Measurements from ENCODE around the gene RABGAP1L.

RABGAP1L gene

DNA sequence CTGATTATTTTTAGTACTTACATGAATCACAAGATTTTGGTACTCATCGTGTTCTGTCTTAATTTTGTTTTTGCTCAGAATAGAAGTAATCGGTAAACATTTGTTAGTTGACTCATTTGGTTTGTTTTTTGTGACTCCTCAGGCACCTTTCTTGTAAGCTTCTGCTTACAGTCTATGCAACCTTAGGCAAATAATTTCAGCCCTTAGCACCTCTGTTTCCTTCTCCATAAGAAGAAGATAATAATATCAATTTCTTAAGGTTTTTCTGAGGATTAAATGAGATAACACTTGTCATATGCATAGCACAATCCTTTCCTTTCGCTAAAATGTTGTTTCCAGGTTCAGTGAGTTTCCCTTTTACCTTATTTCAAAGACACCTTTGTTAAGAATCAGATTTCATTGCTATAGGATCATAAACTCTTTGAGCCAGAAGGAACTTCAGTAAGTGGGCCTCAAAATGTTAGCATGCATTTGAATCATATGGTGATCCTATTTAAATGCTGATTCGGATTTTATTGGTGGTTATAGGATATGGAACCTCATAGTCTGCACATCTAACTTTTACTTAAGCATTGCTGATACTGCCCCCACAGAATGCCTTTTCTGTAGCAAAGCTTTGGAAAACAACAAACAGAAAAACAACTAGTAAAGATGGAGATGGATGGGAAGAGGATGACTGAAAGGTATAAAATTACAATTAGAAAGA is 567.7 kb downstream of the RABGAP1L start:
- DNase-seq: no peak

DNA sequence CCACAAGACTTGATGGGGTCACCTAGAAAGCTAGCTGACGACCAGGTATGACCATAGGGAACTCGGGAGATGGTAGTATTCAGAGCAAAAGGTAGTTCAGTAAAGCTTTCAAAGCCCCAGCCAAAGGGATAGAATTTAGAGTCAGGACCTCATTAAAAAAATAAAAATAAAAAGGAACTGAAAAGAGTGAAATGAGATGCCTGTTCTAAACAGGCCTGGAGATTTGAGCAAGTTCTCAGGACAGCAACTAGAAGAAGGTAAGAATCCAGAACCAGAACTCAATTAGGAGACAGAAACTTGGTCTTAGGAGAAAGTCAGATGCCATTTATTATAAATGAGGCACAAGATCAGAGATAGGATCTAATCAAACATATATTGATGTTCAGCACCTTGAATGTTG is 575.0 kb downstream of the RABGAP1L start:
- no peak for DNase-seq

DNA sequence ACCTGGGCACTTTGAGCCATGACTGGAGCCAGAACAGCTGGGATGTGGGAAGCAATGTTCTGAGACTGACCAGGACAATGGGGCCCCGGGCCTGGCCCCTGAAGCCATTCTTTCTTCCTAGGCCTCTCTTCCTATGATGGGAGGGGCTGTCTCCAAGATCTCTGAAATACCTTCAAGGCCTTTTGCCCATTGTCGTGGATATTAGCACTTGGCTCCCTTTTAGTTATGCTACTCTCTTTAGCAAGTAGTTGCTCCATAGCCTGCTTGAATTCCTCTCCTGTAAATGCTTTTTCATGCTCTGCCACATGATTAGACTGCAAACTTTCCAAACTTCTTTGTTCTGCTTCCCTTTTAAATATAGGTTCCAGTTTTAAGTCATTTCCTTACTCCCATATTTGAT is 577.5 kb downstream of the RABGAP1L start:
- no peak for DNase-seq

DNA sequence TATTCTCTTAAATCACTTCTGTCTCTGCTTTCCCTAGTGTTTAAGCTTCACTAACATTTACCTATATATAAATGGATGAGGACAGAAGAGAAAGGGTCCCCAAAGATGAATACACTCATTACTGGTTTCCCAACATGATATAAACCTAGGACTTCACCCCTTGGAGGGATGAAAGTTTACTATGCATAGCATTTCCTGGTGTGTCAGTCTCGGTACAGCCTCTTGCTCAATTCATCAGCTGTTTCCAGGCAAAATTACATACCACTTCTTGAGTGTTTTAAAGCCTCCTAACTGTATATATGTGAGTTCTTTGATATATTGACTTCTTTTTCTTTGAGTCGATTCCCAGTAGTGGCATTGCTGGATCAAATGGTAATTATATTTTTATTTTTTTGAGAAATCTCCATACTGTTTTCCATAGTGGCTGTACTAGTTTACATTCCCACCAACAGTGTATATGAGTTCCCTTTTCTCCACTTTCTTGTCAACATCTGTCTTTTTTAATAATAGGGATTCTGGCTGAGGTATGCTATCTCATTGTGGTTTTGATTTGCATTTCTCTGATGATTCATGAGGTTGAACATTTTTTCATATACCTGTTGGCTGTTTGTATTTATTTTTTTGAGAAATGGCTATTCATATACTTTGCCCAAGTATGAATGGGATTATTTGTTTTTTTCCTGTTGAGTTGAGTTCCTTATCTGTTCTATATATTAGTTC is 581.1 kb downstream of the RABGAP1L start:
- DNase-seq: no peak

DNA sequence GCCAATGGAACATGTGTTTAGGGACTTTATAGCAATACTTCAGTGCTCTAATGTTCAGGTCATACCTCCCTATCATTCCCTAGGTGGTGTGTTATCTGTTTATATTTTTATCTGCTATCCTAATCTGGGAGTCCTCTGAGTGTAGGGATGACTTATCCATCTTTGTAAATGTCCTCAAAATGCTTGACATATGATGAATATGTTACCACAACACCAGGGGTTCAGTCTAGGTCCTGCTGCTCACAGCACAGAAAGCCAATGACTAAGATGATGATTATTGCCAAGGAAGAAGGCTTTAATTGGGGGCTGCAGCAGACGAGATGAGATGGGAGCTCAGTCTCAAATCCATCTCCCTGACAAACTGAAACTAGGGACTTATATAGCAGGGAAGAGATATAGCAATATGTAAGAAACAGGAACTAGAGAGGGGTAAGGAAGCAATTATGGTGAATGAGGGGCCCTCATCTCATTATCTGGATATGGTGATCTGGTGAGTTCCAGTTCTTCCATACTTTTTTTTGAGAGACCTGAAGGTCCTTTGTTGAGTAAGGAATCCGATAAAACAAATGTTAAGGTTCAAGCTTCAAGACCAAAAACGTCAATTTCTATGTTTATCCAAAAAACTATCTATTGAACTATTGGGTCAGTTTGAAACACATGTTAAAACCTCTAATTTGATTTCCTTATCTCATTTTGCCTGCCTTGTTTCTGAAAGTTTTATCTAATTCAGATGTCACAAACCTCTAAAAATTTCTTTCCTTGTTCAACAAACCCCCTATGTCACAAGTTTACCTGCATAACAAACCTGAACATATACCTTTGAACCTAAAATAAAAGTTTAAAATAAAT is 583.7 kb downstream of the RABGAP1L start:
- no peak for DNase-seq

DNA sequence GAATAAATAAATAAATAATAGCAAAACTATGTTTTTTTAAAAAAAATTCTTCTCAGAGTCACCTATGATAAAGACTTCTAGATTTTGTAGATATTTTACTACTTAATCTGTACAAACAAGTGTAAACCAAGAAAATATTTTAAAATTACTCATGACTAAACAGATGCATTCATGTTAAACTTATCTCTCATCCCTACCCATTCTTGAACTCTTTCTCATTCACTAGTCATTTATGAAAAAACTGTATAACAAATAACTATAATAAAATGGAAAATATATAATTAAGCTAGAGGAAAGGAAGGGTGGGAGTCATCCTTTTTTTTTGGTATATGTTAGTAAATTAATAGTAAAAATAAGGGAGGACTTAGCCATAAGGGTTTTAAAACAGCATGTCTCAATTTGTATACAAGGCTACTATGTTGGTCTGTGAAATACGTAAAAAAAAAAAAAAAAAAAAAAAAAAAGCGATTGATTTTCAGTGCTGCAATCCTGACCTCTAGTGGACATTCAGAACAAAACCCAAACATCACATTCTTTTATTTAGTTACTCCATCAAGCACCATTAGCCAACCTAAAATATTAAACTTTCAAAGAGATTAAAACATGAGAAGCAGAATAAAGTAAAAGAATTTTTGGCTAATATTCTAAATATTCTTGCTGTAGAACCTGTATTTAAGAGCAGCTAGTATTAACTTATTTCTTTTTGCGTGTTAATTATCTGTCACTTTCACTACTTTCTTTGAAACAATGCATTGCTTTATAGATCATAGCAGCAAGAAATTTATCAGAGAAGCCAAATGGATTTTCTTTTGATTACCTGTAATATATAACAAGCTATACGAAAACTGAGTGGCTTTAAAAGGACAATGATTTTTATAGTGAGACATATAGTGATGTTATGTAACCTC is 584.6 kb downstream of the RABGAP1L start:
- DNase-seq: peak; percentile 55

DNA sequence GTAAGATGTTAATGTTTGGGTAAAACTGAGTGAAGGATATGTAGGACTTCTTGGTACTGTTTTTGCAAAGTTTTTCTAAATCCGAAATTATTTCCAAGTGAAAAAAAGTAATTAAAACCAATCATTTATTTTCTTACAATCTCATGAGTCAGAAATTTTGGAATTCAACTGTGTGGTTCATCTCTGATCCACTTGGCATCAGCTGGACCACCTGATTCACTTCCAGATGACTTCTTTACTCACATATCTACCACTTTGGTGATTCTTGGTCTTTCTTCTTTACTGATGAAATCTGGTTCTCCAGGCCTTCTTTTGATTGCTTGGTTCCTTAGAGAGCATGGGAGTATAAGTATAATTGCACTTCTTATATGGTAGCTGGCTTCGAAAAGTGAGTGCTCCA is 585.6 kb downstream of the RABGAP1L start:
- no peak for DNase-seq

DNA sequence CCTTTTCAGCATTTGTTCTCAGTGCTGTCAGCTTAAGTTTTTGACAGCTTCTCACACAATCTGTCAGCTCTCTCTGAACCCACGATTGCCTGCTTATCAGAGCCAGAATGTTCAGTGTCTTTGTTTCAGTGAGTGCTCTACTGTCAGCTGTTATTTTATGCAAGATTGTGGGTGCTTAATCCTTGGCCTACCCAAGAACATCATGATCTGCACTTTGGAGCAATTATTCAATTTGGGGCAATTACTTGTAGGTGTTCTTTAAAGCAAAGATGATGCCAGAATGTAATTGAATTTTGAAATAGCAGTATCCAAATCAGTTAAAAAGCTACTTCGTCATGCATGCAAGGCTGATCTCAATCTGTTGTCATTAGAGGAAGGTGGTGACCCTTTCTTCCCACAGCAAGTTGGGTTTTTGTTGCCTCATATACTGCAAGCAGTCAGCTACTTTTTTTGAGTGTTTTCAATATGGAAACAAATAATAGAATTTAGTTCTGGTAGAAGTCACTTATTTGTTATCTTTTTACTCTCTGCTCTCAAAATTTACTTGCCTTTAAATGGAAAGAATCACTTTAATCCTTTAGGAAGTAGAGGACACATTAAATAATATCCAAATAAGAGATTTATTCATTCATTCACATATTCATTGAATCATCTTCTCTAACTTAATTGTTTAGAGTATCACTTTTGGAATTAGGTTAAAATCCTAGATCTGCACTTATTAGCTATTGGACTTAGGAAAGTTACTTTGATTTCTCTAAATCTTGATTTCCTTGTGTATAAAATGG is 586.9 kb downstream of the RABGAP1L start:
- peak; percentile 73 for DNase-seq

DNA sequence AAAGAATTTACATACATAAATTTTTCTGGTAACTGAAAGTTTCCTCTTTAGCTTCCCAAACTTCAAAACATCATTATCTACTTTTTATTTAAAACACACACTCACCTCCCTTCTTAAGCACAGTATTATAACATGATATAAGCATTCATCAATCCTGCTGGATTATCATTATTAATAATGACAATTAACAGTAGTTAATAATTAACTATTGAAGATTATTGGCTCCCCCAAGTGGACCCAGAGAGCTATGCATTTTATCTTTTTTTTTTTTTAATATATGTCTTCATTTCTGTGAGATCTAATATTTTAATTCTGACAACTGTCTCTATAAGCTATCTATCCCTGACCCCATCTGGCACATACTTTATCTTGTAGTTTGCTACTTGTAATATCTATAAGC is 588.3 kb downstream of the RABGAP1L start:
- DNase-seq: no peak

DNA sequence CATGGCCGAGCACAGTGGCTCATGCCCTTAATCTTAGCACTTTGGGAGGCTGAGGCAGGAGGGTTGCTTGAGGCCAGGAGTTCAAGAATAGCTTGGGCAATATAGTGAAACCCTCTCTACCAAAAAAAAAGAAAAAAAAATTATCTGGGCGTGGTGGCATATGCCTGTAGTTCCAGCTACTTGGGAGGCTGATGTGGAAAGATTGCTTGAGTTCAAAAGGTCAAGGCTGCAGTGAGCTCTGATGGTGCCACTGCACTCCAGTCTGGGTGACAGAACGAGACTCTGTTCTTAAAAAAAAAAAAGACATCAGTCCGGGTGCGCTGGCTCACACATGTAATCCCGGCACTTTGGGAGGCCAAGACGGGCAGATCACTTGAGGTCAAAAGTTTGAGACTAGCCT is 589.3 kb downstream of the RABGAP1L start:
- no peak for DNase-seq

DNA sequence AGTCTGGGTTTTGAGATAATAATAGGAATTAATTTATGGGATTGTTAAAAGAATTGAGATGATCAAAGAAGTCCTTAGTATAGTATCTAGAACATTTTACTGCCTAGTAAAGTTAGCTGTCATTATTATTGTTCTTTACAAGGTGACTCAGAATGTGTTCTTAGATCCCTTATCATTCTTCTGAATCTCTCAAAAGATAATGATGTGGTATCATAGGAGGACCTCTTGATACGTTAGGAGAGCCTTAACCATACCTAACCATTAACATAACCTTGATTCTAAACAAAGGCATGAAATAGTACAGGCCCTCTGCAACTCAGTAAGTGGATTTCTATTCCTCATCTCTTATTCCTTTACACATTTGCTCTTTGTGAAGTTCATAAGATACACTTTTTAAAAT is 593.8 kb downstream of the RABGAP1L start:
- DNase-seq: no peak

DNA sequence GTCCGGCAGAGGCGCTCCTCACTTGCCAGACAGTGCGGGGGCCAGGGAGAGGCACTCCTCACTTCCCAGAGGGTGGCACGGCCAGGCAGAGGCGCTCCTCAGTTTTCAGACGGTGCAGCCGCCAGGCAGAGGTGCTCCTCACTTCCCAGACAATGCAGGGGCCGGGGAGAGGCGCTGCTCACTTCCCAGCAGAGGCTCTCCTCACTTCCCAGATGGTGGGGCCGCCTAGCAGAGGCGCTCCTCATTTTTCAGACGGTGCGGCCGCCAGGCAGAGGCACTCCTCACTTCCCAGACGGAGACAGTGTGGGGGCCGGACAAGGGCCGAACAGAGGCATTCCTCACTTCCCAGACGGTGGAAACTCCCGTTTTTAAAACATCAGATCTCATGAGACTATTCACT is 602.0 kb downstream of the RABGAP1L start:
- DNase-seq: no peak

DNA sequence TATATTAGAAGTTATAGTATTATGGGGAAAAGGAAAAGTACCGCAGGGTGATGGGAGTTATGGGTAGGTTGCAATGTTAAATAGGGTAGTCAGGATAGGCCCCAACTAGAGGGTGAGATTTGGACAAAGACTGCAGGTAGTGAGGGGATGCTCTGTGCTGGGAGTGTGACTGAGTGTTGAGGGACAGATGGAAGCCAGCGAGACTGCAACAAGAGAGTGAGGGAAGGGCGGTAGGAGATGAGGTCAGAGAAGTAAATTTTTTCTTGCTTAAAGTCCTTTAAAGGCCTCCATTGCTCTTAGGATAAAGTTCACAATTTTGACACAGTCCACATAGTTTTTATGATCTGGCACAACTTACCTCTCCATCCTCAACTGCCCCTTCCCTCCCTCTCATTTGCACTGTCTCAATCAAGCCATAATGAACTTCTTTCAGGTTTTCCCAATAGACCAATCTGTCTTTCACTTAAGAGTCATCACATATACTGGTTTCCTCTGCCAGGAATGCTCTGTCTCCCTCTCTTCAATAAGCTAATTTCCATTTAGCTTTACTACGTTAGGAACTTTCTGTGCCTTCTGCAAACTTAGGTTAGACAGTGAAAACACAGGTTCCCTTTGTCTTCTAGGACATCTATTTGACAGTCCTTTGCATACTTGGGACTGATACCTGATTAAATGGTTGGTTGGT is 602.7 kb downstream of the RABGAP1L start:
- no peak for DNase-seq

DNA sequence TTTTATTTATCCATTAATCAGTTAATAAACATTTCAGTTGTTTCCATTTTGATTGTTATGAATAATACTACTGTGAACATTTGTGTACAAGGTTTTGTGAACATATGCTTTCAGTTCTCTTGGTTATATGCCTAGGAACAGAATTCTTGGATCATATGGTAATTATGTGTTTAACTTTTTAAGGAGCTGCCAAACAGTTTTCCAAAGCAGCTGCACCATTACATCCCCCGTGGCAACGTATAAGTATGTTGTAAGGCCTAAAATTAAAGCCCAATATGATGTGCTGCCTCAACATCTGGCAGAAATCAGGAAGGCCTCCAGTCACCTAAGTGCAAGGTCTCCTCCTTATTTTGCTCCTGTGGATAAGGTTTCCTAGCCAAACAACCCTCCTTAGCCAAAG is 604.9 kb downstream of the RABGAP1L start:
- DNase-seq: no peak

DNA sequence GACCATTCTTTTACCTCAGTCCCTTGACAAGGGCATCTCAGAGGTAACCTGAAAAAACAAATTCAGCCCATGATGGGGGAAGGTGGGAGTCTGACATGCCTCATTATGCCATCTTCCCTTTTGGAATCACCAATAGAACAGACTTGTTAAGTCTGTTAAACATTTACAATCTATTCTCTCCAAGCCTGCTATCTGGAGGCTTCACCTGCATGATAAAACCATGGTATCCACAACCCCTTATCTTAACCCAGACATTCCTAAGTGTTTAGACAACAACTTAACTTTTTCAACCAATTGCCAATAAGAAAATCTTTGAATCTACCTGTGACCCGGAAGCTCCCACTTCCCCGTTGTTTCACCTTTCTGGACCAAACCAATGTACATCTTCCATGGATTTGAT is 607.4 kb downstream of the RABGAP1L start:
- DNase-seq: no peak

DNA sequence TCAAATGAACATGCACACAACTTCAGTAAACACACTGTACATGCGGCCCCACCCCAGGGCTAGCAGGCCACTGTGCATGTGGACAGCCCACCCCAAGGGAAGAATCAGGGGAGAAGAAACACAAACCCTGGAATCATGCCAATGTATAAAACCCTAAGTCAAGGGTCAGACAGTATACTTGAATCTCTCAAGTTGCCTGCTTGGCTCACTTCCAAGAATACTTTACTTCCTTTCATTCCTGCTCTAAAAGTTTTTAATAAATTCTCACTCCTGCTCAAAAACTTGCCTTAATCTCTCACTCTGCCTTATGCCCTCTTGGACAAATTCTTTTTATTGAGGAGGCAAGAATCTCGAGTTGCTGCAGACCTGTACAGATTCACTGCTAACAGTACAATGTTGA is 609.2 kb downstream of the RABGAP1L start:
- DNase-seq: peak; percentile 47

DNA sequence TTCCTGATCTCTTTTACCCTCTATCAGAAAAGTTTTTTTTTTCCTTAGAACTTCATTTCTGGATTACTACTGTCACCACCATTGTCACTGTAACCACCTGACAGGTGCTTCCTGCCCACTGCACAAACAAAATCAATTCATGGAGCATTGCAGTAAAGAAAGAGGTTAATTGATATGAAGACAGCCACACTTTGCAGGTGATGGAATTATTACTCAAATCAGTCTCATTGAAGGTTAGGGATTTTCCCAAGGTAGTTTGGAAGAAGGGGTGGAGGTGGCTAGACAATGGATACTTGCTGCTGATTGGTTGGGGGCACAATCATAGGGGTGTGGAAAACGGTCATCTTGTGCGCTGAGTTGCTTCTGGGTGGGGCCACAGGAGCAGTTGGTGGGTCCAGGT is 609.6 kb downstream of the RABGAP1L start:
- DNase-seq: no peak

DNA sequence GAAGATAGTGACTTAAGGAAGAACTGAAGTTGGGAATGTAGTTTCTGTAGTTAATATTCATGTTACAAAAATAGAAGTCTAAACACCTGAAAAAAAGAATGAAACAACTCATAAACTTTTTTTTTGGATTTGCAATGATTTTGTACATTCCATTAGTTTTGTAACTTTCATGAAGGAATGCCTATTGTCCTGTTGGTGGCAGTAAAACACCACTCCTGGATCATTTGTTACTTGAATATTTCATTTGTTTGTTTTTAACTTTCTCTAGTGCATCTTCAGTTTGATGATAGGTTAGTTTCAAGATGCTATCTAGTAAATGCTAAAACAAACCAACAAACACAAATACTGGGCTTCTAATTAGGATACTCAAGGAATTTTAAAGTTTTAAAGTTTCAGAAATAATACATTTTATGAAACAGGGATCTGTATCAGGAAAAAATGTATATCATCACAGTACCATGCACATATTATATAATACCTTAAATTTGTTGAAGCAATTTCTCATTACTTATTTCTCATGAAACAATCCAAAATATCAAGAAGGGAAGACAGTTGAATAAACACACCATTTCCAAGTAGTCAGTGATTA is 610.7 kb downstream of the RABGAP1L start:
- DNase-seq: peak; percentile 74

DNA sequence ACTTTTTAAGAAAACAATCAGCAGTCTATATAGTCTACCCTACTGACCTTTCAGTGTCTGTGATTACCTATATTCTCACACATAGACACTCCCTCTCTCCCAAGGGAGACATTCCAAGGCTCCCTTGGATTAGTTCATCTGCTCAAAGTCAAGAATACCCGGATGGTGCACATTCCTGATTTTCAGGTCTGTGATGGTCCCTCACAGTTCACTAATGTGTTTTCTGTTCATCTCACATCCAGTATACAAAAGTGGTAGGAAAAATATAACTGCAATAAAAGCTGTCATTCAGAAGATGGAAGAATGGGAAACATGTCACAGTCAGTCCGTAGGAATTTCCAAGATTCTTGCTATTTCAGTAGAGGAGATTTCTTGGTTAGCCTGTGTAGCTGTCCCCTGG is 616.3 kb downstream of the RABGAP1L start:
- no peak for DNase-seq

DNA sequence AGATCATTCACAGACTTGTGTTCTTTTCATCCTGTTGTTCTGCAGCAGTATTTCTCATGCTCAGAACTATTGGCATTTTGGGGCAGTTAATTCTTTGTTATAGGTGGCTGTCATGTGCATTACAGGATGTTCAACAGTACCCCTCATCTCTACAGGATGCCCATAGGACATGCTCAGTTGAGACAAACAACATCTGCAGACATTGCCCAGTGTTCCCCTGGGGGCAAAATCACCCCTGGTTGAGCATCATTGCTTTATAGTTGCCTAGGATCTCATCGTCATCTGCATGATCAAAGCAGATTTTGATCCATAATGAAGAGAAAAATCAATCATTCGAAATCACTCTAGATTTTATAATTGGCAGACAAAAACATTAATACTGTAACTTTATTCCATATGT is 617.9 kb downstream of the RABGAP1L start:
- DNase-seq: no peak

DNA sequence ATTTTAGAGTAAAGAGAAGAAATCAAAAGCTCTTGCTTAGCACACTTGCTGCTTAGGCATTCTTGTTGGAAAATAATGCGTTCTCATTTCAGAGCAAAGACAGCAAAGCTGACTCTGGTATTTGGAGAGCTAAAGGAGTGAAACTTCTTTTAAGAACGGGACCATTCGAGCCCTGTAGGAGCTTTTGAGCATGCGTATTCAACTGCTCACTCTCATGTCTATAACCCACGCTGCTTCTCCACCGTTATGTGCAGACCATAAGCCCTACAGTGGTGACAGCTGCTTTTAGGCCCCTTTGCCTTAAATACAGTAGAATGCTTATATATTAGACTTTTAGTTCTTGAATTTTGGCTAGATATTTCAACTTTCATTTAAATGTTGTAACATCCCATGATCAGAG is 626.2 kb downstream of the RABGAP1L start:
- DNase-seq: peak; percentile 41

Measured in NCI-H82 (cell line).